ENCODE measurements around the gene PISD. TPM values are rescaled to one million over a fixed set of nuclear protein-coding genes. Genes with fewer than 3 reads are reported as not detected.

Gene PISD
- total and polyA plus RNA-seq, 9 of the 15 experiments (the other 6 are each of a cell fraction or from before 2014, with no cell fraction given): 24.5 to 65.9 (median 36.6) TPM

- Histone ChIP-seq H3K9ac (ENCODE audit: insufficient read depth in 1 of 2, low read depth in 2 of 2, low read length in 2 of 2) (no peak overlapping the region), H3K4me2 (ENCODE audit: insufficient read depth, low read length) (no peak overlapping the region), H3K27me3 (ENCODE audit: control insufficient read depth in 2 of 2, insufficient read depth in 2 of 2, low read length in 2 of 2) (no peaks in the 10 kb centered on the region), H3K9me1 (ENCODE audit: control insufficient read depth, insufficient read depth, low read length) (no peaks in the 10 kb centered on the region), H3K79me2 (ENCODE audit: control insufficient read depth, insufficient read depth, low read length) (no peaks in the 10 kb centered on the region), H3K4me1 (replicated peaks in 1 of 2; ENCODE audit: control insufficient read depth in 2 of 2, insufficient read depth in 2 of 2, low read length in 2 of 2) (no peaks in the 10 kb centered on the region), H3K27ac (ENCODE audit: extremely low read depth, low read depth, low read length) (no peak overlapping the region), H3K36me3 (ENCODE audit: control insufficient read depth, insufficient read depth, low read length) (peaks cover 27% of the 10 kb centered on the region), H3K4me3 (no peak overlapping the region), H3K9me3 (replicated peaks; ENCODE audit: control insufficient read depth, insufficient read depth, low read depth, low read length) (no peaks in the 10 kb centered on the region), H4K20me1 (replicated peaks; ENCODE audit: control insufficient read depth, insufficient read depth, low read length) (no peaks in the 10 kb centered on the region), H2AFZ (ENCODE audit: low read depth, low read length) (no peak overlapping the region)
- DNase-seq (ENCODE audit: extremely low read depth in 1 of 4, low spot score in 3 of 4) (no peak), FAIRE-seq (no peak), ATAC-seq (no peak)
- in situ Hi-C loops (cut with MboI): no loop called here
- 76% methylated on average over 5 of the region's 5 CpGs for WGBS (ENCODE audit: insufficient coverage, low coverage, missing lambda C conversion rate)
- POLR2A ChIA-PET: interaction anchor here (0.5 kb wide), 1 partner anchor 488 kb away, joined by 3 read pairs; no protein-coding TSS in a partner anchor
- intact Hi-C loops (cut with micrococcal nuclease): no loop called here
- no TSS peak for BruUV-seq (replicated peaks)
- CTCF ChIA-PET (ENCODE audit: low intra/inter-chr PET ratio): no interaction called here
- no peak for TF ChIP-seq DIDO1 (tag; IDR thresholded peaks at IDR 0.05; ENCODE audit: low read depth)
- TF ChIP-seq ETS2 (tag; IDR thresholded peaks at IDR 0.05; ENCODE audit: borderline replicate concordance, poor library complexity, severe bottlenecking): no peak
- no peak for TF ChIP-seq STAT5B (CRISPR knock-in tag; IDR thresholded peaks at IDR 0.05)
- no peak for TF ChIP-seq E2F5 (CRISPR knock-in tag; IDR thresholded peaks at IDR 0.05)
- no peak for TF ChIP-seq ZMIZ1 (IDR thresholded peaks at IDR 0.05; ENCODE audit: low read depth in 2 of 2, low read length in 2 of 2)
- no peak for TF ChIP-seq ZBTB5 (IDR thresholded peaks at IDR 0.05)
- no peak for TF ChIP-seq ZBED1 (IDR thresholded peaks at IDR 0.05)
- no peak for TF ChIP-seq RUNX1 (IDR thresholded peaks at IDR 0.05; ENCODE audit: low read depth)
- TF ChIP-seq ZNF586 (CRISPR knock-in tag; conservative IDR thresholded peaks at IDR 0.05): no peak
- TF ChIP-seq NUFIP1 (IDR thresholded peaks at IDR 0.05; ENCODE audit: partially characterized antibody): no peak
- no peak for TF ChIP-seq ZFX (CRISPR knock-in tag; IDR thresholded peaks at IDR 0.05)
- no peak for TF ChIP-seq RAD21 (CRISPR knock-in tag; conservative IDR thresholded peaks at IDR 0.05 in 1 of 2, IDR thresholded peaks at IDR 0.05 in 1 of 2)
- no peak for TF ChIP-seq ZNF184 (CRISPR knock-in tag; IDR thresholded peaks at IDR 0.05)
- no peak for TF ChIP-seq CHCHD3 (CRISPR knock-in tag; IDR thresholded peaks at IDR 0.05)
- TF ChIP-seq ZNF197 (CRISPR knock-in tag; IDR thresholded peaks at IDR 0.05; ENCODE audit: low read depth): no peak
- TF ChIP-seq ZNF140 (CRISPR knock-in tag; IDR thresholded peaks at IDR 0.05): no peak
- no peak for TF ChIP-seq POLR2AphosphoS5 (IDR thresholded peaks at IDR 0.05; ENCODE audit: control insufficient read depth, insufficient read depth, low read depth, low read length)
These were observed 84.3 kb downstream of the PISD start for GRCh38 chr22:31577711-31578110.
